BE2C (cell line): ENCODE data around the gene BLTP3B.

Experiments
- DNase-seq: peaks from one replicate; pipeline ENCODE4 v3.0.0-alpha.2; 2020
- H3K27me3 ChIP-seq: fragments of 250-450 bp; sonication (Bioruptor Pico); 2 replicates; pipeline ENCODE4 v1.5.1; 2020; ENCODE audit warnings: mild to moderate bottlenecking
- H3K36me3 ChIP-seq: fragments of 250-450 bp; sonication (Bioruptor Pico); 2 replicates; pipeline ENCODE4 v1.5.1; 2020; ENCODE audit warnings: mild to moderate bottlenecking
- H3K4me1 ChIP-seq: fragments of 250-450 bp; sonication (Bioruptor Pico); 2 replicates; pipeline ENCODE4 v1.5.1; 2020
- H3K4me3 ChIP-seq: 2 replicates; pipeline ENCODE4 v1.5.1; 2011; ENCODE audit warnings: low read depth, low read length
- H3K9me3 ChIP-seq: fragments of 250-450 bp; sonication (Bioruptor Pico); 2 replicates; pipeline ENCODE4 v1.5.1; 2020
- CTCF ChIP-seq: IDR thresholded peaks from 2 replicates; pipeline ENCODE4 v1.5.1; 2012; ENCODE audit warnings: mild to moderate bottlenecking, low read depth, low read length

Gene BLTP3B

GRCh38 chr12:100173111-100173510, 30.4 kb upstream of the BLTP3B start:
- no peak for TF ChIP-seq CTCF
- DNase-seq: no peak
- H3K27me3 ChIP-seq: no peaks in the 10 kb centered on the region
- H3K4me1 ChIP-seq: no peaks in the 10 kb centered on the region; the same call in 1 of the 2 replicates
- H3K4me3 ChIP-seq: no peak overlapping the region
- H3K36me3 ChIP-seq: no peaks in the 10 kb centered on the region
- H3K9me3 ChIP-seq: no peaks in the 10 kb centered on the region

- DNase-seq: no peak
- no peaks in the 10 kb centered on the region; the same call in 1 of the 2 replicates for H3K4me1 ChIP-seq
- no peak for TF ChIP-seq CTCF
Observed at GRCh38 chr12:100171248-100171647, 28.6 kb upstream of the BLTP3B start.

GRCh38 chr12:100170313-100170858, 27.7 kb upstream of the BLTP3B start:
- H3K27me3 ChIP-seq: no peaks in the 10 kb centered on the region
- no peak overlapping the region for H3K4me3 ChIP-seq
- TF ChIP-seq CTCF: no peak
- H3K4me1 ChIP-seq: no peaks in the 10 kb centered on the region; the same call in 1 of the 2 replicates
- no peak for DNase-seq
- no peaks in the 10 kb centered on the region for H3K36me3 ChIP-seq
- no peaks in the 10 kb centered on the region for H3K9me3 ChIP-seq

More at GRCh38 chr12:100171248-100171647, 28.6 kb upstream of the BLTP3B start:
- H3K9me3 ChIP-seq: no peaks in the 10 kb centered on the region
- no peak overlapping the region for H3K4me3 ChIP-seq
- H3K36me3 ChIP-seq: no peaks in the 10 kb centered on the region
- H3K27me3 ChIP-seq: no peaks in the 10 kb centered on the region

- no peaks in the 10 kb centered on the region for H3K9me3 ChIP-seq
- no peaks in the 10 kb centered on the region for H3K27me3 ChIP-seq
- no peak for TF ChIP-seq CTCF
- H3K36me3 ChIP-seq: no peaks in the 10 kb centered on the region
- no peak overlapping the region for H3K4me3 ChIP-seq
- DNase-seq: no peak
- H3K4me1 ChIP-seq: peaks cover 2% of the 10 kb centered on the region
Observed at GRCh38 chr12:100169345-100169744, 26.7 kb upstream of the BLTP3B start.

GRCh38 chr12:100168562-100168961, 25.9 kb upstream of the BLTP3B start:
- H3K4me3 ChIP-seq: no peak overlapping the region
- H3K9me3 ChIP-seq: no peaks in the 10 kb centered on the region
- H3K27me3 ChIP-seq: no peaks in the 10 kb centered on the region
- no peaks in the 10 kb centered on the region for H3K36me3 ChIP-seq
- TF ChIP-seq CTCF: no peak
- no peak for DNase-seq
- peaks cover 5% of the 10 kb centered on the region for H3K4me1 ChIP-seq

- Histone ChIP-seq H3K4me1 (peaks cover 8% of the 10 kb centered on the region), H3K4me3 (no peak overlapping the region), H3K27me3 (no peaks in the 10 kb centered on the region), H3K9me3 (no peaks in the 10 kb centered on the region), H3K36me3 (no peaks in the 10 kb centered on the region)
- no peak for DNase-seq
- TF ChIP-seq CTCF: no peak
Observed at GRCh38 chr12:100166232-100166631, 23.6 kb upstream of the BLTP3B start.
